ENCODE data around the gene CLEC3B. TPM values are rescaled to one million over a fixed set of nuclear protein-coding genes. Genes with fewer than 3 reads are reported as not detected.

CLEC3B gene
- total and polyA plus RNA-seq, 7 donors: 10.3 to 41.7 (median 24.6) TPM

DNA sequence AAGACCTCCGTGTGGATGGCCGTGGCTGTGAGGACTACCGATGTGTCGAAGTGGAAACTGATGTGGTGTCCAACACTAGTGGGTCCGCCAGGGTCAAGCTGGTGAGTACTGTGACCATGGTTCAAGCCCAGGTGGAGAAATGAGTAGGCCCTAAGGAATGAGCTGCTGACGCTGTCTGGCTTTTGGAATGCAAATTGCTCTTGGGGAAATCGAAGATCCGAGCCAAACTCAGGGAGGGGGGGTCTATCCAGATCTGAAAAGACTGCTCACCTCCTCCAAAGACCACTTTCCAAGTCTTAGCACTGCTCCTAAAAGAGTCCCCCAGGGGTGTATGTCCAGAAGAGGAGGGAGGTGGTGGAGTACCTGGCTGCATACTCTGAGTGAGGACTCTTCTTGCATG lies 37.0 kb upstream of the CLEC3B start:
- WGBS, 3 donors: 74 to 82% (median 80%) methylated on average over 8 of the region's 8 CpGs
- Histone ChIP-seq H3K27me3 (ENCODE audit: insufficient read depth in 3 of 3, low read length in 2 of 3) (no peaks in the 10 kb centered on the region), H3K27ac (no peak overlapping the region), H3K36me3 (ENCODE audit: insufficient read depth in 1 of 2, low read depth in 1 of 2) (peaks cover 4 to 39% of the 10 kb centered on the region in 2 donors), H3K9me3 (no peaks in the 10 kb centered on the region), H3K4me3 (no peak overlapping the region), H3K4me1 (peaks cover 18% of the 10 kb centered on the region)
- DNase-seq (no peak), ATAC-seq (no peak)
- TF ChIP-seq, protein P1, sequence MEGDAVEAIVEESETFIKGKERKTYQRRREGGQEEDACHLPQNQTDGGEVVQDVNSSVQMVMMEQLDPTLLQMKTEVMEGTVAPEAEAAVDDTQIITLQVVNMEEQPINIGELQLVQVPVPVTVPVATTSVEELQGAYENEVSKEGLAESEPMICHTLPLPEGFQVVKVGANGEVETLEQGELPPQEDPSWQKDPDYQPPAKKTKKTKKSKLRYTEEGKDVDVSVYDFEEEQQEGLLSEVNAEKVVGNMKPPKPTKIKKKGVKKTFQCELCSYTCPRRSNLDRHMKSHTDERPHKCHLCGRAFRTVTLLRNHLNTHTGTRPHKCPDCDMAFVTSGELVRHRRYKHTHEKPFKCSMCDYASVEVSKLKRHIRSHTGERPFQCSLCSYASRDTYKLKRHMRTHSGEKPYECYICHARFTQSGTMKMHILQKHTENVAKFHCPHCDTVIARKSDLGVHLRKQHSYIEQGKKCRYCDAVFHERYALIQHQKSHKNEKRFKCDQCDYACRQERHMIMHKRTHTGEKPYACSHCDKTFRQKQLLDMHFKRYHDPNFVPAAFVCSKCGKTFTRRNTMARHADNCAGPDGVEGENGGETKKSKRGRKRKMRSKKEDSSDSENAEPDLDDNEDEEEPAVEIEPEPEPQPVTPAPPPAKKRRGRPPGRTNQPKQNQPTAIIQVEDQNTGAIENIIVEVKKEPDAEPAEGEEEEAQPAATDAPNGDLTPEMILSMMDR (IDR thresholded peaks at IDR 0.05): no peak
- intact Hi-C loops (cut with DNase I): no loop called here

DNA sequence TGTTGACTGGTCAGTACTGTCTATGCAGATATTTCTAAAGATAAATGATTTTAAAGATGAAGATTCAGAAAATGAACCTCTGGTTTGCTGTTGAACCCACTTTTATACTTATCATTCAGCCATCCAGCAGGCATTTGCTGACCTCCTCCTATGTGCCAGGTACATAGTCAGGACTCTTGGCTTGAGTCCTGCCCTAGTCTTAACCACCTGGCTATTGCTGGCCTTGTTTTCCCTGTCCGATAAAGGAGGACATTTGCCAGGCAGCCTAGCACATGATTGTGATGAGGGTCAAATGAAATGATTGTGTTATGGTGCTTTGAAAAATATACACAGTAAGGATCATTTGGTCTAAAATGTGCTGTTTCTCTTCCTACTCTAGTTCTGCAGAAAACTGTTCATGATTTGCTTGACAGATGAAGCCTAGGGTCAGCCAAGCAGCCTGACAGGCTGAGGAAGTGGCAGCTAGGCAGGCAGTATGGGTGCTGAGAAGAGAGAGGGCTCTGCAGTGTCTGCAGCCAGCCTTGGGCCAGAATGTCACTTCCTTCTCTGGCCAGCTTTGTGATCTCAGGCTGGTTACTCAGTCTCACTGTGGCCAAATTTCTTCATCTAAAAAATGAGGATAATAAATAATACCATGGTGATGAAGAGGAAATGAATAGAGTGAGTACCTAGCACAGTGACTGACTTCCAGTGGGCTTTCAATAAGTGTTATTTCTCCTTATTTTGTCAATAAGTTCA lies 36.3 kb upstream of the CLEC3B start:
- intact Hi-C loops (cut with DNase I): no loop called here
- ATAC-seq (peak in 1 of 4 donors; percentile 40), DNase-seq (no peak)
- Histone ChIP-seq H3K4me1 (peaks cover 18% of the 10 kb centered on the region), H3K27me3 (ENCODE audit: insufficient read depth in 3 of 3, low read length in 2 of 3) (no peaks in the 10 kb centered on the region), H3K36me3 (ENCODE audit: insufficient read depth in 1 of 2, low read depth in 1 of 2) (peaks cover 4 to 39% of the 10 kb centered on the region in 2 donors), H3K4me3 (no peak overlapping the region), H3K9me3 (no peaks in the 10 kb centered on the region), H3K27ac (no peak overlapping the region)
- WGBS, 3 donors: 26 to 30% (median 29%) methylated on average over 1 of the region's 1 CpG
- TF ChIP-seq, protein P1 (IDR thresholded peaks at IDR 0.05): no peak

- intact Hi-C loops (cut with DNase I): no loop called here
- no peaks in the 10 kb centered on the region for H3K9me3 ChIP-seq
These were observed 34.8 kb upstream of the CLEC3B start for GRCh38 chr3:44991326-44991725.

GRCh38 chr3:44992555-44993470 lies 33.3 kb upstream of the CLEC3B start:
- H3K36me3 ChIP-seq (ENCODE audit: insufficient read depth in 1 of 2, low read depth in 1 of 2): peaks cover 4 to 58% of the 10 kb centered on the region in 2 donors
- 72 to 82% (median 75%) methylated on average over 7 of the region's 7 CpGs for WGBS, 3 donors
- peaks cover 23% of the 10 kb centered on the region for H3K4me1 ChIP-seq
- TF ChIP-seq, protein P1 (IDR thresholded peaks at IDR 0.05): peak; percentile 47
- H3K27me3 ChIP-seq (ENCODE audit: insufficient read depth in 3 of 3, low read length in 2 of 3): no peaks in the 10 kb centered on the region
- DNase-seq: no peak
- no peaks in the 10 kb centered on the region for H3K9me3 ChIP-seq
- no peak overlapping the region for H3K4me3 ChIP-seq
- peak overlapping the region; percentile 58 for H3K27ac ChIP-seq
- intact Hi-C loops (cut with DNase I): no loop called here
- peak in 3 of 4 donors; percentile 3 to 13 (median 8) for ATAC-seq

More at GRCh38 chr3:44991326-44991725, 34.8 kb upstream of the CLEC3B start:
- ATAC-seq: no peak
- H3K4me3 ChIP-seq: no peak overlapping the region
- H3K36me3 ChIP-seq (ENCODE audit: insufficient read depth in 1 of 2, low read depth in 1 of 2): peaks cover 4 to 43% of the 10 kb centered on the region in 2 donors
- H3K27ac ChIP-seq: no peak overlapping the region
- TF ChIP-seq, protein P1 (IDR thresholded peaks at IDR 0.05): no peak
- H3K27me3 ChIP-seq (ENCODE audit: insufficient read depth in 3 of 3, low read length in 2 of 3): no peaks in the 10 kb centered on the region
- 71 to 88% (median 73%) methylated on average over 1 of the region's 1 CpG for WGBS, 3 donors
- H3K4me1 ChIP-seq: peaks cover 23% of the 10 kb centered on the region
- no peak for DNase-seq
